Upper lobe of left lung (tissue), 6 donors: Measurements from ENCODE around the gene ANKRD44. TPM values are rescaled to one million over a fixed set of nuclear protein-coding genes. Genes with fewer than 3 reads are reported as not detected.
"Not testable (repeated sequence)": the region's sequence is repeated elsewhere in the genome, so short reads cannot be mapped to it uniquely, and the experiment has no call there.

Source experiments
- ATAC-seq, 2 donors: fragments of 200-7000 bp; cut with Tn5 transposase; one replicate each; pipeline ENCODE4 v1.9.1; 2022; ENCODE audit warnings: mild to moderate bottlenecking in 2 of 2, moderate library complexity in 2 of 2; ENCODE audit not compliant: low FRiP score in 2 of 2
- DNase-seq, 2 donors: peaks; one replicate each; pipeline ENCODE4 v3.0.0-alpha.2; 2019 to 2020
- H3K27ac ChIP-seq, 4 donors: fragments of 200-600 bp; sonication (generic); one replicate each; pipeline ENCODE4 v1.5.1; 2016 to 2019
- H3K27me3 ChIP-seq, 4 donors: fragments of 200-600 bp; sonication (generic); one replicate each; pipeline ENCODE4 v1.5.1; 2017 to 2019
- H3K36me3 ChIP-seq, 4 donors: fragments of 200-600 bp; sonication (generic); one replicate each; pipeline ENCODE4 v1.5.1; 2016 to 2019
- H3K4me1 ChIP-seq, 4 donors: fragments of 200-600 bp; sonication (generic); one replicate each; pipeline ENCODE4 v1.5.1; 2018 to 2019
- H3K4me3 ChIP-seq, 4 donors: fragments of 200-600 bp; sonication (generic); one replicate each; pipeline ENCODE4 v1.5.1; 2017 to 2019; ENCODE audit warnings: mild to moderate bottlenecking in 2 of 4, moderate library complexity in 1 of 4
- H3K9me3 ChIP-seq, 4 donors: fragments of 200-600 bp; sonication (generic); one replicate each; pipeline ENCODE4 v1.5.1; 2018 to 2019
- CTCF ChIP-seq, 6 experiments: fragments of 450-650 bp in 4 of 6; fragments of 200-600 bp in 2 of 6; sonication (generic) in 2 of 6; IDR thresholded peaks; one replicate each; pipeline ENCODE4 v1.5.1; 2016 to 2019; ENCODE audit warnings: antibody characterized with exemption in 6 of 6
- EP300 ChIP-seq, 4 donors: sonication (generic); formaldehyde crosslinking; IDR thresholded peaks; one replicate each; pipeline ENCODE4 v1.5.1; 2017; ENCODE audit warnings: antibody characterized with exemption in 4 of 4, control low read depth in 2 of 4
- POLR2A ChIP-seq, 4 donors: fragments of 450-650 bp; IDR thresholded peaks; one replicate each; pipeline ENCODE4 v1.5.1; 2016 to 2017; ENCODE audit warnings: antibody characterized with exemption in 4 of 4, mild to moderate bottlenecking in 2 of 4
- POLR2AphosphoS5 ChIP-seq, 2 donors: sonication (generic); formaldehyde crosslinking; IDR thresholded peaks; one replicate each; pipeline ENCODE4 v1.5.1; 2017; ENCODE audit warnings: antibody characterized with exemption in 2 of 2
- WGBS, 2 donors: methylation state at CpG; one replicate each; pipeline ENCODE4 v1.1.5; 2017 to 2018; 5-methylcytosine and 5-hydroxymethylcytosine counted together
- total RNA-seq, 6 donors: library from RNA; depleted of rRNA in 4 of 6; stranded (reverse); fragments of >200 nt in 4 of 6; gene quantifications; one replicate each; pipeline versions ENCODE4 v1.1.0 to v1.2.1, GENCODE V29; 2016 to 2021
- donor health status: DM: no; HTN: no; CAD: no; lungs with moderate emphysema.
- donor health status: DM: no; HTN: yes; CAD: no; lungs with severe emphysema.

ANKRD44 gene
- total RNA-seq, 6 donors from 2014 or later = 41.0 to 91.1 (median 61.7) TPM

- DNase-seq (no peak), ATAC-seq (no peak)
- peak overlapping the region in 2 of 4 donors; percentile 68 to 78 for H3K27ac ChIP-seq
- H3K4me1 ChIP-seq = peaks cover 24 to 47% (median 40%) of the 10 kb centered on the region in 4 donors
- H3K27me3 ChIP-seq = no peaks in the 10 kb centered on the region
- 84 to 92% methylated on average over 2 of the region's 2 CpGs for WGBS, 2 donors
- no peaks in the 10 kb centered on the region for H3K36me3 ChIP-seq
- no peak overlapping the region for H3K4me3 ChIP-seq
- no peaks in the 10 kb centered on the region for H3K9me3 ChIP-seq
- TF ChIP-seq EP300 (IDR thresholded peaks at IDR 0.05) = no peak
- TF ChIP-seq CTCF (IDR thresholded peaks at IDR 0.05) = no peak
- no peak for TF ChIP-seq POLR2AphosphoS5 (IDR thresholded peaks at IDR 0.05)
- TF ChIP-seq POLR2A (IDR thresholded peaks at IDR 0.05) = no peak
Observed at GRCh38 chr2:197292619-197293018, 18.0 kb downstream of the ANKRD44 start.

GRCh38 chr2:197287596-197287932 is 23.0 kb downstream of the ANKRD44 start:
- 84 to 92% methylated on average over 7 of the region's 7 CpGs for WGBS, 2 donors
- ATAC-seq = not testable (repeated sequence)
- peak overlapping the region; percentile 4 to 57 (median 46) for H3K27ac ChIP-seq

GRCh38 chr2:197286805-197287595 is 23.6 kb downstream of the ANKRD44 start:
- Histone ChIP-seq H3K4me3 (no peak overlapping the region), H3K36me3 (no peaks in the 10 kb centered on the region), H3K27ac (peak overlapping the region; percentile 4 to 57 (median 46)), H3K27me3 (no peaks in the 10 kb centered on the region), H3K4me1 (peaks cover 10 to 26% (median 22%) of the 10 kb centered on the region in 4 donors), H3K9me3 (no peaks in the 10 kb centered on the region)
- 53 to 54% methylated on average over 8 of the region's 8 CpGs for WGBS, 2 donors
- peak in 1 of 2 donors; percentile 80 for DNase-seq
- no peak for TF ChIP-seq EP300 (IDR thresholded peaks at IDR 0.05)
- peak in 1 of 4 donors; percentile 21 for TF ChIP-seq POLR2A (IDR thresholded peaks at IDR 0.05)
- TF ChIP-seq POLR2AphosphoS5 (IDR thresholded peaks at IDR 0.05) = no peak
- TF ChIP-seq CTCF (IDR thresholded peaks at IDR 0.05) = no peak
- ATAC-seq = peak; percentile 73 to 92

More at GRCh38 chr2:197287596-197287932, 23.0 kb downstream of the ANKRD44 start:
- H3K4me1 ChIP-seq = peaks cover 10 to 28% (median 23%) of the 10 kb centered on the region in 4 donors
- not testable (repeated sequence) for H3K9me3 ChIP-seq, H3K36me3 ChIP-seq, H3K4me3 ChIP-seq, H3K27me3 ChIP-seq, DNase-seq

- ATAC-seq = no peak
- Histone ChIP-seq H3K27ac (peak overlapping the region in 1 of 4 donors; percentile 22), H3K36me3 (no peaks in the 10 kb centered on the region), H3K4me3 (no peak overlapping the region), H3K9me3 (no peaks in the 10 kb centered on the region), H3K27me3 (no peaks in the 10 kb centered on the region), H3K4me1 (peaks cover 14 to 35% (median 30%) of the 10 kb centered on the region in 4 donors)
- no peak for DNase-seq
- TF ChIP-seq POLR2A (IDR thresholded peaks at IDR 0.05) (no peak), POLR2AphosphoS5 (IDR thresholded peaks at IDR 0.05) (no peak), EP300 (IDR thresholded peaks at IDR 0.05) (no peak), CTCF (IDR thresholded peaks at IDR 0.05) (no peak)
- WGBS, 2 donors = 62 to 82% methylated on average over 3 of the region's 3 CpGs
Observed at GRCh38 chr2:197285361-197285760, 25.2 kb downstream of the ANKRD44 start.

- Histone ChIP-seq H3K27ac (no peak overlapping the region), H3K27me3 (no peaks in the 10 kb centered on the region), H3K36me3 (no peaks in the 10 kb centered on the region), H3K9me3 (no peaks in the 10 kb centered on the region), H3K4me3 (no peak overlapping the region), H3K4me1 (peaks cover 18 to 39% (median 33%) of the 10 kb centered on the region in 4 donors)
- DNase-seq = no peak
- ATAC-seq = no peak
- TF ChIP-seq EP300 (IDR thresholded peaks at IDR 0.05) = no peak
- TF ChIP-seq POLR2A (IDR thresholded peaks at IDR 0.05) = no peak
Observed at GRCh38 chr2:197284956-197285355, 25.6 kb downstream of the ANKRD44 start.

GRCh38 chr2:197281421-197281820 is 29.2 kb downstream of the ANKRD44 start:
- no peaks in the 10 kb centered on the region for H3K9me3 ChIP-seq
- DNase-seq (no peak), ATAC-seq (peak in 1 of 2 donors; percentile 54)
- no peaks in the 10 kb centered on the region for H3K36me3 ChIP-seq
- H3K27me3 ChIP-seq = no peaks in the 10 kb centered on the region
- no peak overlapping the region for H3K4me3 ChIP-seq
- WGBS, 2 donors = 37 to 53% methylated on average over 2 of the region's 2 CpGs
- TF ChIP-seq POLR2A (IDR thresholded peaks at IDR 0.05) (no peak), EP300 (IDR thresholded peaks at IDR 0.05) (no peak), CTCF (IDR thresholded peaks at IDR 0.05) (no peak), POLR2AphosphoS5 (IDR thresholded peaks at IDR 0.05) (no peak)
- H3K27ac ChIP-seq = peak overlapping the region in 1 of 4 donors; percentile 52
- H3K4me1 ChIP-seq = peaks cover 18 to 50% (median 43%) of the 10 kb centered on the region in 4 donors
